ENCODE measurements around the gene HHLA2.

DNA sequence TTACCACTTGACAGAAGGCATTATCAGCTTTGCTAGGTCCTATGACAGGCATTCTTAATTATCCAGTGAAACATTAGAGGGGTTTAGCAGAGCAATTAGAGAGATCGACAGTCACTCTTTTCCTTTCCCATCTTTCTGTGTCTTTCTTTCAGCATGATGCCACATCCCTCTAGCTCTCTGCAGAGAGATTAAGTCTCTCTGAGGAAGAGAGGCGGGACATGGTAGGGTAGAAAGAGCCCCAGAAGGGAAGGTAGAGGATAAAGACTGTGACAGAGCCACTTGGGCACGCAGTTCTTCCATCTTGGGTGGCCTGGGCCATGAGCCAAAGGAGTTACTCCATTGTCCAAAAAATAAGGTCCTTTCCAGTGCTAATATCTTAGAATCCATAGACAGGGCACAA lies 55.8 kb downstream of the HHLA2 start:
- TF ChIP-seq EZH2 (IDR thresholded peaks at IDR 0.05; ENCODE audit: low read length) (no peak), CTCF (optimal IDR thresholded peaks at IDR 0.05 in 1 of 3, IDR thresholded peaks at IDR 0.05 in 1 of 3, conservative IDR thresholded peaks at IDR 0.05 in 1 of 3; ENCODE audit: extremely low read depth in 1 of 3, insufficient read depth in 2 of 3, low read length in 3 of 3) (no peak)

Measured in keratinocyte (primary cell).